GM21576 (cell line): Measurements from ENCODE around the gene REXO1.

ENCODE experiments used
- ATAC-seq: cut with Tn5 transposase; IDR thresholded peaks from one replicate; pipeline ENCODE4 v1.9.1; 2021; ENCODE audit warnings: mild to moderate bottlenecking, moderate library complexity; ENCODE audit not compliant: unreplicated experiment

Gene REXO1

DNA sequence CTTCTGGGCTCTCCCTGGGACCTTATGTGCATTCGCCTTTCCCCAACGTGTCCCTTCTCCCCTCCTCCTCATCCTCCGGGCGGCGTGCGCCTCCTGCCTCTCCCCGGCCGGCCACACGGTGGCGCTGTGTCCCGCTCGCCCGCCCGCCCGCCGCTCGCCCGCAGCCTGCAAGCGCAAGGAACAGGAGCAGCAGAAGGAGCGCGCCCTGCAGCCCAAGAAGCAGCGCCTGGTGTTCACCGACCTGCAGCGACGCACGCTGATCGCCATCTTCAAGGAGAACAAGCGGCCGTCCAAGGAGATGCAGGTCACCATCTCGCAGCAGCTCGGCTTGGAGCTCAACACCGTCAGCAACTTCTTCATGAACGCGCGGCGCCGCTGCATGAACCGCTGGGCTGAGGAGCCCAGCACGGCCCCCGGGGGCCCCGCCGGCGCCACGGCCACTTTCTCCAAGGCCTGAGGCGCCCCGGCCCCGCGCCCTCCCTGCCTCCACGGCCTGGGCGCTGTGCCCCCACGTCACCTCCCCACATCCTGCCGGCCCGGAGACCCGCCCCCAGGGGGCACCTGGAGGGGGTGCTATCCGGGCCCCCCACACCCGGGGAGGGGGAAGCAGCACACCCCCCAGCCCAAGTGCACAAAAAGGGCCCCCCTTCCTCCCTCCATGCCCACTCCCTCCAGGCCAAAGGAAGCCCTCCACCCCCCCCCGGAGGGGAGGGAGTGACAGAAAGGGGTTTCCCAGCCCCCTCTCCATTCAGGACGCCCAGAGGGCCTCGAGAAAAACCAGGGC is 73.1 kb downstream of the REXO1 start:
- no peak for ATAC-seq

DNA sequence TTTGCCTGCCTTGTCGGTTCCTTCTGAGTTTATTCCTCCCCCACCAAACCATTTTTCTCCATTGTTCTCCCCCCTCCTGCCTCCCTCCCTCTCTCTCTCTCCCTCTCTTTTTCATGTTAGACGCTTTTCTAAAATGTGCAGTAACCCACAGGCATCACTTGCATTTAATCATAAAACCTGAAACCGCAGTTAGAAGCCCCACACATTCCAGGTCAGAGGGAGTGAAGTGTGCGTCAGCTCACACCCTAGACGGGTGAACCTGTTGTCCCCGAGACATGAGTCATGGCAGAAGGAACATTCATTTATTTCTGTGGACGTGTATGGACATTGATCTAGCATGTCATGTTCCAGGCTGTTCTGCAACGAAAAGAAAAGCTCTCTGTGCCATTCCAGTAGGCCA is 75.1 kb downstream of the REXO1 start:
- ATAC-seq, result no peak

DNA sequence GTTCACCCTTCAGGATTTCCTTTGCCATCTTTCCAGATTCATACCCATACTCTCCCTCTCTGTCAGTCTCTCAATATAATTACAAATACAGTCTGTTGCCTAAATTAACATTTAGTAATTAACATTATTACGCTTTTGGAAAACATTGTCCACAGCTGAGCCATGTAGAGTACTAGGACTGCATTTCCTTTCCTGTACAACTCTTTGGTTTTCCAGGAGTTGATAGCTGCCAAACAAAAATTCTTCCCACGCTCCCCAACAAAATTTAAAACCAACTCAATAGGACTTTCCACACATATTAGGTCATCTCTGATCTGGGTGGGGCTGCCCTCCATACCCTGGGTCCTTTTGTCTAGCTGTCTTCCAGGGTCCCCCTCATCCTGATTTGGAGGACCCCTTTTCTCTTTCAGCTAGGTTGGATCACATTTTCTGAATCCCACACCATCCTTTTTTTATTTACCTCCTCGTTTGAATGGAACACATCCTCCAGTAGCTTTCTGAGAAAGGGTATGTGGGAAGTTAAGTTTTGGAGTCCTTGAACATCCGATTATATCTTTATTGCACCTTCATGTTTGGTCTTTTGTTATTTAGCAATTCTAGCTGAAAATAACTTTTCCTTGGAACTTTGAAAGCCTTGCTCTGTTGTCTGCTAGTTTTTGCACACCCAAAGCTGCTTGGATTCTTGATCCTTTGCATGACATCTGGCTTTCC is 77.3 kb downstream of the REXO1 start:
- no peak for ATAC-seq

DNA sequence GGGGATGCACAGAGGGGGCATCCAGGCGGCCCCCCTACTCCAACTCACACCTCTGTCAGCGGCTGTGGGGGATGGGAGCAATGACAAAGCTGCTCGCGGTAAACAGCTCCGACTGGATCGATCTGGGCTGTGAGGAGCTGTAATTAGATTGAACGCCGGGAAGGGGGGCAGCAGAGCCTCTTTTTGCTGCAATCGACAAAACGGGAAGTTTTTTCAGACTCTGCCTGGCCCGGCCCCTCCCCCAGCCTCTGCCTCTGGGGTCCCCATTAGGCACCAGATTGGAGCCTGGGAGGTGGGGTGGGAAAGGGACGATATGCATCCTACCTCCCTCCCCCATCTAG is 78.7 kb downstream of the REXO1 start:
- ATAC-seq, result no peak

DNA sequence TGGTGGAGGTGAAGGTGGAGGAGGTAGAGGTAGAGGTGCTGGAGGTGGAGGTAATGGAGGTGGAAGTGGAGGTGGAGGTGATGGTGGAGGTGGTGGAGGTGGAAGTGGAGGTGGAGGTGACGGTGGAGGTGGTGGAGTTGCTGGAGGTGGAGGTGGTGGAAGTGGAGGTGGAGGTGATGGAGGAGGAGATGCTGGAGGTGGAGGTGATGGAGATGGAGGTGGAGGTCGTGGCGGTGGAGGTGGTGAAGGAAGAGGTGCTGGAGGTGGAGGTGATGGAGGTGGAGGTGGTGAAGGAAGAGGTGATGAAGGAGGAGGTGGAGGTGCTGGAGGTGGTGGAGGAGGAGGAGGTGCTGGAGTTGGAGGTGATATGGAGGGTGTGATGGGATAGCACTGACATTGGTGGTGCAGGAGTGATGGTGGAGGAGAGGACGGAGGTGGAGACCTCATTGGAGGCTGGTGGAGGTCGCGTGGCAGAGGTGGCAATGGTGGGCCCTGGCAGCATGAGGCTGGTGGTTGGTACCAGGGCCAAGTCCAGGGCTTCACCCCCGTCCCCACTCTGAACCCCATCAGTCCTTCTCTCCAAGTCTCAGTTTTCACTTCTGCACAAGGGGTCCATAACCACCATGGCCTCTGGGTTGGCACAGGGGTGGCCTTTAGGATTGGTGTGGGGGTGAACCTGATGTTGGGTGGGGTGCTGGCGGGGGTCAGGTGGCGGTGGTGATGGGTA is 79.2 kb downstream of the REXO1 start:
- no peak for ATAC-seq

DNA sequence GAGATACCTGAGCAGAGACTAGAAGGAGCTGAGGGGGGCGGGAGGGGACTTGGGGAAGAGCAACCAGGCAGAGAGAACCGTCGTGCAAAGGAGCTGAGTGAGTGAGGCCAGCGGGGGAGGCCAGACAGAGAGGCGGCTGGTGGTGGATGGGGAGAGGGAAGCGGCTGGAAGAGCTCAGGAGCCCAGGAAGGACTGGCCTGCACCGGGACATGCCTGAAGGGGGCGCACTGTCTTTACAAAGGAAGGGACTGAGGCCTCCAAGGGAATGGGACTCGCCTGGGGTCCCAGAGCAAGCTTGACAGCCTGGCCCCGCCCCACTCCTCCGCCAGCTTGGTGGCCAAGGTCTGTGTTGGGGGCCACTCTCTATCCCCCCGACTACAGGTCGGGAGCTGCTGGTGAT is 80.0 kb downstream of the REXO1 start:
- ATAC-seq, result no peak

DNA sequence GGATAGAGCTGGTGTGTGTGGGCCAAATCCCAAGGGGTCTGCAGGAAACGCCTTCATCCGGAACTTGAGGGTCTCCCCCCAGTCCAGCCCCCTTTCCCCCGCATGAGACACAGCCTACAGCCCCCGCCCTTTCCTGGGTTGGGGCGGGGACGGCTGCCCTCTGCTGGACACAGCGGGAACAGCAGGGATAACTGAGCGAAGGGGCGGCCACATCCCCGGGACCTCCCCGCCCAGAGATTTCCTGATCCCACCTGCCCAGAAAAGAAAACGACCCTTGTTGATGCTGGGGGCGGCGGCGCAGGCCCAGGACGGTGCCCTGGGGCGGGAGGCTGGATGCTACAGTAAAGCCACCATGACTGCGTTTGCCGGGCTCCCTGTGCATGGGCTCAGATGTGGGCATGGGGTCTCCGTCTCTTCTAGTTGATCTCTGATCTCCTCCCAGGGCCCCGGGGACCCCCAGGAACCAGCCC is 80.8 kb downstream of the REXO1 start:
- ATAC-seq, result no peak

DNA sequence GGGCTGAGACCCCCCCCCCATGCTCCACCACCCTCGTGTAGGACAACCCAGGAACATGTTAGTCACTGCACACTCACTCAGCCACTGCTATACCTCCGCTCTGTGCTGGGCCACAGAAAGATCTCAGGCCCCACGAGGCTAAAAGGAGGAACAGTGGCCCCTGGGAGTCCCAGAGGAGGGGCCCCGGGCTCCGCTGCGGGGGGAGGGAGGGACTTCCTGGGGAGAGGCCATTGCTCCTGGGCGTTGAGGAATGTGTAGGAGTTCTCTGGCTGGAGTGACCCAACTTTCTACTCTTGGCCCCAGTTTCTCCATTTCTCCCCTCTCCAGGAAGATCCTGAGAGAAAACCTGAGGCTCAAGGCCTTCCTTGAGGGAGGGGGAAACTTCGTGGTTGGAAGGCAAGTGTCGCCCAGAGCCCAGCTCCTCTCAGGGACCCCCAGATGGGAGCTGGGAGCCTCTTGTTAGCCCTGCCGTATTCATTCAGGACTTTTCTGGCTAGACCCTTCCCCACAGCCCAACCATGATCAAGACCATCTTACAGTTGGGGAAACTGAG is 81.4 kb downstream of the REXO1 start:
- no peak for ATAC-seq

DNA sequence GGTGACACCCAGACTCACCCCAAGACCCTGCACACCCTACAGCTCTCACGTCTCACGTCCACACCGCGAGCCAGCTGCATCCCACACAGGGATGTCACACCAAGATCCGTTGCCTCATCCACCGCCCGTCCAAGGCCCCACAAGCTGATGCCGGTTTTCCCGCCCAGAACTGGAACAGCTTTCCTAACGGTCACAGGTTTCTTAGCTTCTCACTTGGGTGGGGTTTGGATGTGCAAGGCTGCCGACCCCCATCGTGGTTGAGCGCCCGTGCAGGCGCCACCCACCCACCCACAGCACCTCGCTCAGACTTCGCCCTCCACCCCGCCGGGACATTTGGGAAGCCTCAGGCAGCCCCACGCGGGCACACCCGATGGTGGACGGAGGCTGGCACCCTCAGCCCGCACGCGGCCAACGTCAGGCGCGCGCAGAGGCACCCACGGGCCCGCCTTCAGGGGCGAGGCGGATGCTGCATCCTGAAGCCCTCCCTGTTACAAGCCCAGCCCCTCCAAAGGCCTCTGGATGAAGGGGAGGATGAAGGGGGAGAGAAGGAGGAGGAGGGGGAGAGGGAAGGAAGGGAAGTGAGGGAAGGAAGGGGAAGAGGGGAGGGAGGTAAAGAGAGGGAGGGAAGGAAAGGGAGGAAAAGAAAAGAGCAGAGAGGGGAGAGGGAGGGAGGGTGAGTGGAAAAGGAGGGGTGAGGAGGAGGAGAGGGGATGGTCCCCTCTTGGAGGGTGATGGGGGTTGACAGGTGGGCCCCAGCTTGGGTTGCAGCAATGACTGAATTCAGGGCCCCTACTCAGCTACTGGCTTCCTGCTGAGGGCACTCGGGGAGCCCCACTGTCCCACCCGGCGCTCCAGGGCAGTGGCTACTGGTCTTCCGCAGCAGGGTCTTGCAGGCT is 82.1 kb downstream of the REXO1 start:
- no peak for ATAC-seq
